HepG2 (cell line): ENCODE results near the gene VWA3B. TPM values are rescaled to one million over a fixed set of nuclear protein-coding genes. Genes with fewer than 3 reads are reported as not detected.

Experiments used
- ATAC-seq: fragments of 200-7000 bp; cut with Tn5 transposase; 3 replicates; pipeline ENCODE4 v1.9.1; 2020; ENCODE audit warnings: mild to moderate bottlenecking, moderate library complexity
- BruUV-seq: library from RNA; stranded (reverse); fragments of 400-500 nt; replicated peaks from 2 replicates; lab custom pipeline; 2021; lab: Mats Ljungman, UMichigan
- CTCF ChIA-PET: fragments of 300-600 bp; formaldehyde crosslinking; extraction: SDS; loops from one replicate; lab custom pipeline; 2021; ENCODE audit warnings: low total read pairs, inconsistent platforms, low intra/inter-chr PET ratio; lab: Yijun Ruan, JAX
- POLR2A ChIA-PET: fragments of 350-600 bp; sonication (Branson Sonifier 250); formaldehyde crosslinking; loops from one replicate; lab custom pipeline; 2020; ENCODE audit warnings: antibody characterized with exemption, inconsistent platforms; lab: Yijun Ruan, JAX
- DNase-seq: peaks from one replicate; pipeline ENCODE4 v3.0.0-alpha.2; 2015; ENCODE audit warnings: low spot score
- FAIRE-seq: peaks from 3 replicates; lab custom pipeline; 2011; peaks lifted over from hg19 to GRCh38; lab: Jason Lieb, UNC
- H2AFZ ChIP-seq: one replicate; pipeline ENCODE4 v1.6.1; 2011; ENCODE audit warnings: low read length, inconsistent platforms
- H3K27ac ChIP-seq: fragments of 300-600 bp; 3 replicates; pipeline ENCODE4 v1.8.0; 2011; ENCODE audit warnings: mixed run types, mild to moderate bottlenecking, mixed read lengths, low read length, inconsistent platforms; ENCODE audit not compliant: insufficient read depth; ENCODE audit errors: extremely low read length
- H3K27me3 ChIP-seq, 2 experiments: fragments of 200-600 bp in 1 of 2; 2 replicates in 1 of 2; 3 replicates in 1 of 2; pipeline versions ENCODE4 v1.6.0 to v1.8.0; 2011; ENCODE audit warnings: low read length in 2 of 2, mild to moderate bottlenecking in 2 of 2, moderate library complexity in 2 of 2, inconsistent platforms in 1 of 2; ENCODE audit not compliant: insufficient read depth in 2 of 2, control insufficient read depth in 1 of 2
- H3K36me3 ChIP-seq, 2 experiments: fragments of 200-600 bp in 1 of 2; replicated peaks in 1 of 2; 2 replicates in 1 of 2; 3 replicates in 1 of 2; pipeline versions ENCODE4 v1.5.1 to v1.8.0; 2011; ENCODE audit warnings: low read length in 2 of 2, inconsistent platforms in 1 of 2; ENCODE audit not compliant: insufficient read depth in 2 of 2, control insufficient read depth in 1 of 2
- H3K4me1 ChIP-seq: 2 replicates; pipeline ENCODE4 v1.5.1; 2012; ENCODE audit warnings: low read length, inconsistent platforms; ENCODE audit not compliant: insufficient read depth
- H3K4me2 ChIP-seq: 2 replicates; pipeline ENCODE4 v1.6.0; 2011; ENCODE audit warnings: low read depth, low read length, inconsistent platforms
- H3K4me3 ChIP-seq, 3 experiments: fragments of 200-600 bp in 1 of 3; sonication (generic), shearing (Covaris generic) in 1 of 3; replicated peaks in 1 of 3; 2 replicates each; pipeline ENCODE4 v1.5.1; 2011 to 2016; ENCODE audit warnings: low read length in 3 of 3, inconsistent platforms in 2 of 3, low read depth in 2 of 3, mild to moderate bottlenecking in 2 of 3, control low read depth in 1 of 3, mixed read lengths in 1 of 3; ENCODE audit not compliant: insufficient read depth in 1 of 3
- H3K79me2 ChIP-seq: one replicate; pipeline ENCODE4 v1.6.1; 2011; ENCODE audit warnings: low read length, inconsistent platforms; ENCODE audit not compliant: insufficient read depth
- H3K9ac ChIP-seq: 2 replicates; pipeline ENCODE4 v1.6.0; 2011; ENCODE audit warnings: mild to moderate bottlenecking, low read depth, low read length, inconsistent platforms; ENCODE audit not compliant: insufficient read depth
- H3K9me3 ChIP-seq: 2 replicates; pipeline ENCODE4 v1.5.1; 2012; ENCODE audit warnings: mild to moderate bottlenecking, low read length
- H4K20me1 ChIP-seq: 2 replicates; pipeline ENCODE4 v1.6.0; 2011; ENCODE audit warnings: inconsistent platforms, mild to moderate bottlenecking, low read length, moderate library complexity; ENCODE audit not compliant: insufficient read depth
- ARID4A ChIP-seq: sonication (generic); formaldehyde crosslinking; IDR thresholded peaks from 2 replicates; pipeline ENCODE4 v1.5.0; 2020; ENCODE audit warnings: mild to moderate bottlenecking, missing genetic modification reagents, borderline replicate concordance
- ETV6 ChIP-seq: sonication (generic); formaldehyde crosslinking; conservative IDR thresholded peaks from 2 replicates; pipeline ENCODE4 v1.4.0; 2020; ENCODE audit warnings: missing genetic modification reagents
- MTA3 ChIP-seq: sonication (generic); formaldehyde crosslinking; IDR thresholded peaks from 2 replicates; pipeline ENCODE4 v1.4.0; 2020; ENCODE audit warnings: missing genetic modification reagents
- SMARCC2 ChIP-seq: fragments of 450-650 bp; IDR thresholded peaks from 2 replicates; pipeline ENCODE4 v1.6.1; 2017; ENCODE audit warnings: antibody characterized with exemption, mild to moderate bottlenecking
- ZBTB10 ChIP-seq: sonication (generic); formaldehyde crosslinking; IDR thresholded peaks from 2 replicates; pipeline ENCODE4 v1.4.0; 2020; ENCODE audit warnings: missing genetic modification reagents, borderline replicate concordance
- ZBTB42 ChIP-seq: sonication (generic); formaldehyde crosslinking; IDR thresholded peaks from 2 replicates; pipeline ENCODE4 v1.5.0; 2020; ENCODE audit warnings: mild to moderate bottlenecking, missing genetic modification reagents
- ZKSCAN1 ChIP-seq: fragments of 150-350 bp; IDR thresholded peaks from 2 replicates; pipeline ENCODE4 v1.6.1; 2014; ENCODE audit warnings: low read length
- ZNF20 ChIP-seq: sonication (generic); formaldehyde crosslinking; IDR thresholded peaks from 2 replicates; pipeline ENCODE4 v1.4.0; 2020; ENCODE audit warnings: mild to moderate bottlenecking, moderate library complexity, missing genetic modification reagents
- ZNF256 ChIP-seq: sonication (generic); formaldehyde crosslinking; conservative IDR thresholded peaks from 2 replicates; pipeline ENCODE4 v1.4.0; 2020; ENCODE audit warnings: missing genetic modification reagents
- ZNF616 ChIP-seq: sonication (generic); formaldehyde crosslinking; IDR thresholded peaks from 2 replicates; pipeline ENCODE4 v1.5.0; 2020; ENCODE audit warnings: low read depth, mild to moderate bottlenecking, missing genetic modification reagents
- ZNF746 ChIP-seq: sonication (generic); formaldehyde crosslinking; IDR thresholded peaks from 2 replicates; pipeline ENCODE4 v1.8.0; 2022; ENCODE audit warnings: mild to moderate bottlenecking, missing genetic modification reagents
- ZSCAN5A ChIP-seq: sonication (generic); formaldehyde crosslinking; IDR thresholded peaks from 2 replicates; pipeline ENCODE4 v1.8.0; 2022; ENCODE audit warnings: mild to moderate bottlenecking, missing genetic modification reagents, borderline replicate concordance
- WGBS: methylation state at CpG from one replicate; pipeline ENCODE4 v1.1.6; 2017; ENCODE audit warnings: low lambda C conversion rate; 5-methylcytosine and 5-hydroxymethylcytosine counted together
- in situ Hi-C: cut with HindIII; loops from 2 replicates; pipeline ENCODE4 v1.10.0; 2017; ENCODE audit warnings: low pct_unique_long_range_greater_than_20kb; ENCODE audit not compliant: extremely low pct_ligation_motif_present
- intact Hi-C: fragments of 100-400 bp; cut with micrococcal nuclease; formaldehyde crosslinking; loops from one replicate; pipeline ENCODE4 v1.10.0; 2022; ENCODE audit not compliant: unreplicated experiment
- polyA plus RNA-seq, 8 experiments: library from polyadenylated mRNA; depleted of rRNA in 3 of 8; stranded (reverse) in 7 of 8; unstranded in 1 of 8; fragments of >200 nt; fragmentation: Illumina TruSeq in 4 of 8; extraction: Trizol in 4 of 8; gene quantifications; 2 replicates each; pipeline versions ENCODE4 v1.2.1 to v1.2.3, GENCODE V29; 2011 to 2016; ENCODE audit warnings: low read depth in 4 of 8, missing spikeins in 1 of 8, mixed read lengths in 1 of 8; ENCODE audit not compliant: insufficient read depth in 1 of 8
- total RNA-seq, 5 experiments: library from RNA; depleted of rRNA; stranded (reverse); fragments of >200 nt; fragmentation: Illumina TruSeq; extraction: Trizol; gene quantifications; 2 replicates each; pipeline ENCODE4 v1.2.3, GENCODE V29; 2016; ENCODE audit warnings: low read depth in 1 of 5

The VWA3B gene
- total and polyA plus RNA-seq, 2 of the 13 experiments (the other 11 are each of a cell fraction or from before 2014, with no cell fraction given), result not detected

- no peak for ATAC-seq
- Histone ChIP-seq H3K9ac (no peak overlapping the region), H3K36me3 (no peaks in the 10 kb centered on the region), H3K79me2 (no peaks in the 10 kb centered on the region), H2AFZ (no peak overlapping the region)
- WGBS, result 52% methylated on average over 7 of the region's 7 CpGs
- TF ChIP-seq ZKSCAN1 (no peak), ZNF256 (no peak), ZBTB10 (no peak), ZBTB42 (CRISPR knock-in tag) (no peak), SMARCC2 (no peak), MTA3 (CRISPR knock-in tag) (no peak), ZNF746 (no peak), ZSCAN5A (CRISPR knock-in tag) (no peak), ZNF616 (CRISPR knock-in tag) (no peak), ARID4A (CRISPR knock-in tag) (no peak), ZNF20 (CRISPR knock-in tag) (no peak), ETV6 (CRISPR knock-in tag) (no peak)
- TF ChIP-seq, all 625 proteins: peak for 0
- in situ Hi-C loops (no loop called here), intact Hi-C loops (no loop called here)
- 0 out of 5 replicates have a peak, but pooled peaks cover 0 to 2% of the 10 kb centered on the region in 2 experiments for H3K27me3 ChIP-seq
- DNase-seq (no peak), FAIRE-seq (no peak)
- ChIA-PET POLR2A (no interaction called here), CTCF (no interaction called here)
- no peak overlapping the region for H3K4me2 ChIP-seq
- H3K9me3 ChIP-seq, result no peaks in the 10 kb centered on the region
- H4K20me1 ChIP-seq, result no peaks in the 10 kb centered on the region
- no peak overlapping the region for H3K27ac ChIP-seq
- no peaks in the 10 kb centered on the region for H3K4me1 ChIP-seq
- no peak overlapping the region for H3K4me3 ChIP-seq
- BruUV-seq, result no TSS peak
These were observed 14.5 kb upstream of the VWA3B start for GRCh38 chr2:98072442-98072841.
